ENCODE measurements around the gene YWHAH.

The YWHAH gene

DNA sequence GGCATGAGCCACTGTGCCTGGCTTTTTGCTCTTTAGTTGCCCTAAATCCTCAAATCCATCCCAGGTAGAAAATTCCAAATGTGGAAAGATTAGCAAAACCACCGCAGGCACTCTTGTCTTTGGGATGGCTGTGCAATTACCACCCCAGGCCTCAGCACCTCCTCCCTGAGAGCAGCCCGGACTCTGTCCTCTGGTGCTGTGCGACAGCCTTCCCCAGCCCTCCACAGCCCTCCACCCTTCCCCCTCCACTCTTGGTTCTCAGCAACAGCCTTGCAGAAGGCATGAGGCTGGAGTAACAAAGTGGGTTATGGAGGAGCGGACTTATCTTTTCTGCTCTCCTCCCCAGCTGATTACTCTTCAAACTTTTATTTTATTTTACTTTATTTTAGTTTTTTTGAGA is 44.7 kb upstream of the YWHAH start:
- Histone ChIP-seq H2BK120ac (ENCODE audit: low read depth, low read length) (no peak overlapping the region), H3K27me3 (ENCODE audit: insufficient read depth, low read length, poor library complexity) (no peaks in the 10 kb centered on the region), H4K8ac (ENCODE audit: low read depth, low read length) (no peak overlapping the region), H3K4ac (ENCODE audit: low read depth, low read length) (no peak overlapping the region), H3K23ac (ENCODE audit: low read length) (no peak overlapping the region), H3K79me2 (ENCODE audit: control insufficient read depth, insufficient read depth, low read length) (no peaks in the 10 kb centered on the region), H3K18ac (ENCODE audit: low read length) (no peak overlapping the region), H3K56ac (ENCODE audit: low read length) (no peak overlapping the region), H2BK5ac (ENCODE audit: low read length) (no peak overlapping the region), H3K9ac (ENCODE audit: low read length) (no peak overlapping the region), H4K5ac (ENCODE audit: low read length) (no peak overlapping the region), H2AK5ac (ENCODE audit: low read length) (no peak overlapping the region), H2BK15ac (replicated peaks; ENCODE audit: low read depth) (no peak overlapping the region), H3K27ac (ENCODE audit: low read depth, low read length) (no peak overlapping the region), H3K4me1 (ENCODE audit: control insufficient read depth, low read depth, low read length) (peaks cover 3% of the 10 kb centered on the region), H3K4me2 (ENCODE audit: low read length) (no peak overlapping the region), H3K79me1 (ENCODE audit: low read length) (no peaks in the 10 kb centered on the region), H3K36me3 (ENCODE audit: control insufficient read depth, insufficient read depth, low read length) (peaks cover 1% of the 10 kb centered on the region), H3K4me3 (ENCODE audit: low read length) (no peak overlapping the region)
- WGBS (ENCODE audit: extremely low coverage, insufficient coverage, low lambda C conversion rate): no CpG with 5 or more reads among the region's 4 CpGs
- DNase-seq: no peak

DNA sequence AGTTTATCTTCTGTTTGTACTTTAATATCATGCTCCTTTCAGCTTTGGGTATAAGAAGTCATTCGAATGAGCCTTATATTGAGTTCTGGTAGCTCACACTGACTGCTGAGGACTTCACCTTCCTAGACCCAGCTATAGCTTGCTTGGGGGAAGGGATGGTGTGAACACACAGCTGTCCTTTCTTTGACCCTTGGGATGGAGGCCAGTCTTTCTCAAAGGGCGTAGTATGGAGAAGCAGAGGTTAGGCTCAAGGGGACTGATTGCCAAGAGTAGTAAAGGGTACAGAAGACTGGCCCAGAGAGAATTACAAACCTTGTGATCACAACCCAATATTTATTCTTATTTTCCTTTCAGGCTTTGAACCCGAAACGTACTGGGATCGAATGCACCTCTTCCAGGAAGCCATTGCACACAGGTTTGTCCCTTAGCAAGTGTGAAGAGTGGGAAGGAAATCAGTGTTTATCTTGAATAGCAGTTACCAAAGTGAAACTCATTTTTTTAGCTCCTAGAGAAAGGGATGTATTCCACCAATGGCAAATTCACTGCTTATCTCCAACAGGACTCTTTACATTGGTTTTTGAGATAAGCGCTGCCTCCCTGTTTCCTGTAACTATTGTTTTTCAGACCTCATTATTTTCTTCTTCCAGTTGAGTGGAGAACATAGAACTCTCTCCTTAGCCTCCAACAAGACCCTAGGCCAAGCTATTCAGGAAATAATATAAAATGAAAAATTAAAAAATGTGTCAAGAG is 42.8 kb upstream of the YWHAH start:
- Histone ChIP-seq H3K4ac (ENCODE audit: low read depth, low read length) (no peak overlapping the region), H3K4me1 (ENCODE audit: control insufficient read depth, low read depth, low read length) (peaks cover 3% of the 10 kb centered on the region), H3K9ac (ENCODE audit: low read length) (no peak overlapping the region), H3K79me1 (ENCODE audit: low read length) (no peaks in the 10 kb centered on the region), H3K4me2 (ENCODE audit: low read length) (no peak overlapping the region), H3K4me3 (ENCODE audit: low read length) (no peak overlapping the region), H4K5ac (ENCODE audit: low read length) (no peak overlapping the region), H3K23ac (ENCODE audit: low read length) (no peak overlapping the region), H3K27ac (ENCODE audit: low read depth, low read length) (peak overlapping the region; percentile 8), H2BK15ac (replicated peaks; ENCODE audit: low read depth) (no peak overlapping the region), H3K79me2 (ENCODE audit: control insufficient read depth, insufficient read depth, low read length) (no peaks in the 10 kb centered on the region), H4K8ac (ENCODE audit: low read depth, low read length) (no peak overlapping the region), H2AK5ac (ENCODE audit: low read length) (no peak overlapping the region), H3K18ac (ENCODE audit: low read length) (no peak overlapping the region), H3K56ac (ENCODE audit: low read length) (no peak overlapping the region), H3K36me3 (ENCODE audit: control insufficient read depth, insufficient read depth, low read length) (no peaks in the 10 kb centered on the region), H2BK120ac (ENCODE audit: low read depth, low read length) (no peak overlapping the region), H2BK5ac (ENCODE audit: low read length) (no peak overlapping the region), H3K27me3 (ENCODE audit: insufficient read depth, low read length, poor library complexity) (no peaks in the 10 kb centered on the region)
- WGBS (ENCODE audit: extremely low coverage, insufficient coverage, low lambda C conversion rate): no CpG with 5 or more reads among the region's 6 CpGs
- peak; percentile 57 for DNase-seq

- Histone ChIP-seq H3K9ac (ENCODE audit: low read length) (no peak overlapping the region), H3K27me3 (ENCODE audit: insufficient read depth, low read length, poor library complexity) (no peaks in the 10 kb centered on the region), H2BK120ac (ENCODE audit: low read depth, low read length) (no peak overlapping the region), H3K4me3 (ENCODE audit: low read length) (no peak overlapping the region), H3K56ac (ENCODE audit: low read length) (no peak overlapping the region), H3K18ac (ENCODE audit: low read length) (no peak overlapping the region), H3K4me1 (ENCODE audit: control insufficient read depth, low read depth, low read length) (peaks cover 3% of the 10 kb centered on the region), H3K79me1 (ENCODE audit: low read length) (no peaks in the 10 kb centered on the region), H3K4me2 (ENCODE audit: low read length) (no peak overlapping the region), H4K8ac (ENCODE audit: low read depth, low read length) (no peak overlapping the region), H2BK15ac (replicated peaks; ENCODE audit: low read depth) (no peak overlapping the region), H3K36me3 (ENCODE audit: control insufficient read depth, insufficient read depth, low read length) (no peaks in the 10 kb centered on the region), H2BK5ac (ENCODE audit: low read length) (no peak overlapping the region), H3K4ac (ENCODE audit: low read depth, low read length) (no peak overlapping the region), H4K5ac (ENCODE audit: low read length) (no peak overlapping the region), H3K23ac (ENCODE audit: low read length) (no peak overlapping the region), H2AK5ac (ENCODE audit: low read length) (no peak overlapping the region), H3K79me2 (ENCODE audit: control insufficient read depth, insufficient read depth, low read length) (no peaks in the 10 kb centered on the region), H3K27ac (ENCODE audit: low read depth, low read length) (no peak overlapping the region)
- WGBS (ENCODE audit: extremely low coverage, insufficient coverage, low lambda C conversion rate): no CpG with 5 or more reads among the region's 3 CpGs
- DNase-seq: no peak
Observed at GRCh38 chr22:31904651-31905050, 39.7 kb upstream of the YWHAH start.

DNA sequence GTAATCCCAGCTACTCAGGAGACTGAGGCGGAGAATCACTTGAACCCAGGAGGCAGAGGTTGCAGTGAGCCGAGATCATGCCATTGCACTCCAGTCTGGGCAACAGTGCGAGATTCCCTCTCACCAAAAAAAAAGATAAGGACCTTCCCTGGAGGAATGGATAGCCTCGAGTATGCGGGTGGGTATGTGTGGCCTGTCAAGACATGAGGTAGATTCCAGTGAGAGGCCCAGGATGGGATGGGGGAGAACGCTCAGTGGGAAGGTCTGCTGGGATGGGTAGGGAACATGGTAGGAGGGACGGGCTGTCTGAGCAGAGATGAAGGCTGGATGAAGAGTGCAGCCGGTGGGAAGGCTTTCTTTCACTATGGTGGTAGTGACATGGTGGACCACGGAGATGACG is 39.0 kb upstream of the YWHAH start:
- Histone ChIP-seq H3K23ac (ENCODE audit: low read length) (no peak overlapping the region), H3K18ac (ENCODE audit: low read length) (no peak overlapping the region), H4K8ac (ENCODE audit: low read depth, low read length) (no peak overlapping the region), H3K4me2 (ENCODE audit: low read length) (no peak overlapping the region), H3K27me3 (ENCODE audit: insufficient read depth, low read length, poor library complexity) (no peaks in the 10 kb centered on the region), H3K79me1 (ENCODE audit: low read length) (no peaks in the 10 kb centered on the region), H2BK15ac (replicated peaks; ENCODE audit: low read depth) (no peak overlapping the region), H3K4ac (ENCODE audit: low read depth, low read length) (no peak overlapping the region), H3K36me3 (ENCODE audit: control insufficient read depth, insufficient read depth, low read length) (no peaks in the 10 kb centered on the region), H3K4me1 (ENCODE audit: control insufficient read depth, low read depth, low read length) (peaks cover 3% of the 10 kb centered on the region), H2AK5ac (ENCODE audit: low read length) (no peak overlapping the region), H2BK5ac (ENCODE audit: low read length) (no peak overlapping the region), H3K56ac (ENCODE audit: low read length) (no peak overlapping the region), H3K9ac (ENCODE audit: low read length) (no peak overlapping the region), H3K27ac (ENCODE audit: low read depth, low read length) (no peak overlapping the region), H3K79me2 (ENCODE audit: control insufficient read depth, insufficient read depth, low read length) (no peaks in the 10 kb centered on the region), H2BK120ac (ENCODE audit: low read depth, low read length) (no peak overlapping the region), H3K4me3 (ENCODE audit: low read length) (no peak overlapping the region), H4K5ac (ENCODE audit: low read length) (no peak overlapping the region)
- WGBS (ENCODE audit: extremely low coverage, insufficient coverage, low lambda C conversion rate): no CpG with 5 or more reads among the region's 10 CpGs
- DNase-seq: no peak

- Histone ChIP-seq H3K9ac (ENCODE audit: low read length) (no peak overlapping the region), H3K27ac (ENCODE audit: low read depth, low read length) (no peak overlapping the region), H3K18ac (ENCODE audit: low read length) (no peak overlapping the region), H3K4me1 (ENCODE audit: control insufficient read depth, low read depth, low read length) (peaks cover 3% of the 10 kb centered on the region), H2BK120ac (ENCODE audit: low read depth, low read length) (no peak overlapping the region), H3K23ac (ENCODE audit: low read length) (no peak overlapping the region), H2AK5ac (ENCODE audit: low read length) (no peak overlapping the region), H2BK5ac (ENCODE audit: low read length) (no peak overlapping the region), H3K27me3 (ENCODE audit: insufficient read depth, low read length, poor library complexity) (no peaks in the 10 kb centered on the region), H4K5ac (ENCODE audit: low read length) (no peak overlapping the region), H3K4me3 (ENCODE audit: low read length) (no peak overlapping the region), H3K56ac (ENCODE audit: low read length) (no peak overlapping the region), H3K79me2 (ENCODE audit: control insufficient read depth, insufficient read depth, low read length) (no peaks in the 10 kb centered on the region), H3K4ac (ENCODE audit: low read depth, low read length) (no peak overlapping the region), H3K36me3 (ENCODE audit: control insufficient read depth, insufficient read depth, low read length) (no peaks in the 10 kb centered on the region), H3K79me1 (ENCODE audit: low read length) (no peaks in the 10 kb centered on the region), H4K8ac (ENCODE audit: low read depth, low read length) (no peak overlapping the region), H3K4me2 (ENCODE audit: low read length) (no peak overlapping the region), H2BK15ac (replicated peaks; ENCODE audit: low read depth) (no peak overlapping the region)
- WGBS (ENCODE audit: extremely low coverage, insufficient coverage, low lambda C conversion rate): no CpG with 5 or more reads among the region's 16 CpGs
- no peak for DNase-seq
Observed at GRCh38 chr22:31906086-31906485, 38.2 kb upstream of the YWHAH start.

DNA sequence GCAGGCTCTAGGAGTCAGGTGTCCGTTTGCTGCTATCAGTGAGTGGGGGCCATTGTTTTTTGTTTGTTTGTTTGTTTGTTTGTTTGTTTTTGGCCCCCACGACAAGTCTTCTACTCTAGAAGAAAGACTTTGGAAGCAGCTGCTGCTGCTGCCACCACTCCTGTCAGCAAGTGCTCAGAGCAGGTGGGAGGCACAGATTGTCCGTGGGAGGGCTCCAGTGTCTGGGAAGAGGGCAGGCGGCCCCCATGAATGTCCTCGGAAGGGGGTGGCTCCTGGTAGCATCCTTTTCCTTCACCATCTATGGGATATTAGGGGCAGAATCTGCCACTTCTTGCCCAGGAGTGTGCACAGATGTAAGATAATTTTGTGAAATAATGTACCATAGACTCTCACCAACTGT is 37.8 kb upstream of the YWHAH start:
- H3K4me1 ChIP-seq (ENCODE audit: control insufficient read depth, low read depth, low read length): no peaks in the 10 kb centered on the region
- H3K4ac ChIP-seq (ENCODE audit: low read depth, low read length): no peak overlapping the region
- no peaks in the 10 kb centered on the region for H3K27me3 ChIP-seq (ENCODE audit: insufficient read depth, low read length, poor library complexity)
- H3K56ac ChIP-seq (ENCODE audit: low read length): no peak overlapping the region
- H3K36me3 ChIP-seq (ENCODE audit: control insufficient read depth, insufficient read depth, low read length): no peaks in the 10 kb centered on the region
- WGBS (ENCODE audit: extremely low coverage, insufficient coverage, low lambda C conversion rate): no CpG with 5 or more reads among the region's 5 CpGs
- H3K79me1 ChIP-seq (ENCODE audit: low read length): no peaks in the 10 kb centered on the region
- H4K8ac ChIP-seq (ENCODE audit: low read depth, low read length): no peak overlapping the region
- H2BK120ac ChIP-seq (ENCODE audit: low read depth, low read length): no peak overlapping the region
- H2BK5ac ChIP-seq (ENCODE audit: low read length): no peak overlapping the region
- no peak overlapping the region for H3K18ac ChIP-seq (ENCODE audit: low read length)
- no peak overlapping the region for H3K9ac ChIP-seq (ENCODE audit: low read length)
- H3K79me2 ChIP-seq (ENCODE audit: control insufficient read depth, insufficient read depth, low read length): no peaks in the 10 kb centered on the region
- H3K4me3 ChIP-seq (ENCODE audit: low read length): no peak overlapping the region
- no peak overlapping the region for H3K4me2 ChIP-seq (ENCODE audit: low read length)
- H3K23ac ChIP-seq (ENCODE audit: low read length): no peak overlapping the region
- no peak overlapping the region for H2BK15ac ChIP-seq (replicated peaks; ENCODE audit: low read depth)
- no peak overlapping the region for H2AK5ac ChIP-seq (ENCODE audit: low read length)
- no peak overlapping the region for H4K5ac ChIP-seq (ENCODE audit: low read length)
- no peak for DNase-seq
- H3K27ac ChIP-seq (ENCODE audit: low read depth, low read length): no peak overlapping the region
